Right forelimb (tissue), 1 donor: ENCODE results near the gene CPXM1.

Source experiments
- DNase-seq: peaks from one replicate; pipeline ENCODE4 v3.0.0-alpha.2; 2018

The CPXM1 gene

DNA sequence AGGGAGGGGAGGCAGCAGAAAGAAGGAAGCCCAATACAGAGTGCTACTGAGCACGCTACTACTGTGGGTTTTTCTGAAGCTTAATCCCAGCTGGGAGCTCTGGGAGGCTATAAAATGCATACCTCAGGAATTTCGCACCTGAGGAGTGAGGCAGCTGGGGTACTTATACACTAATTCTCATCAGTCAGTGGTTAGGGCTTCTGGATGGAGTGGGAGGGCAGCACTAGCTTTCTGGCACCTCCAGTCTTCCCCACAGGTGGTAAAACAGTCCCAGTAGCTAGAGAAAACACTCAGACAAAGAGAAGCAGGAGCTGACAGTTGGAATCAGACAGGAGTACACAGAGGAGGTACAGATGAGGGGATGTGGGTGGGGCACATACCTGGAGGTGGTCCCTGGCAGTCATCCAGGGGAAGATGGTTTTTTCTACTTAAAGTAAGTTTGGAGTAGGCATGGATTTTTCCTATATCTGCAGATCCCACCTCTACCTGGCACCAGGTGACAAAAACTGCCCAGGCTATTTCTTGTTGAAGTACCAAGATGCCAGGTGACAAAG, 37.8 kb downstream of the CPXM1 start:
- DNase-seq = no peak

DNA sequence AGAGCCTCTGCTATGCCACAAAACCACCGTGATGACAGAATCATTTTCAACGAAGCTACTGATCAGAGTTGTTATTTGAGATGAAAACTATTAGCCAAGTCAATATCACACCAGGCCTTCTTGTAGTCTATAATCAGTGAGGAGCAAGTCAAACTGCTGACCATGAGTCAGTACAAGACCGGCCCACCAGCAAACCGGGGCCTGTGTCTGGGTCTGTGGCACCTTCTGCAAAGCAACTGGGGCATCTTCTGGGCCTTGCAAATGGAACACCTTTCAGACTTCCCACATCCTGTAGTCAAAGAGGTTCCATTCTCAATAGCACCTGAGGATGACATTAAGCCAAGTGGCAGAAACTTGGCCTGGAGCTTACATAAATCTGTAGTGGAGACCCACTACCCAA, 38.5 kb downstream of the CPXM1 start:
- no peak for DNase-seq

DNA sequence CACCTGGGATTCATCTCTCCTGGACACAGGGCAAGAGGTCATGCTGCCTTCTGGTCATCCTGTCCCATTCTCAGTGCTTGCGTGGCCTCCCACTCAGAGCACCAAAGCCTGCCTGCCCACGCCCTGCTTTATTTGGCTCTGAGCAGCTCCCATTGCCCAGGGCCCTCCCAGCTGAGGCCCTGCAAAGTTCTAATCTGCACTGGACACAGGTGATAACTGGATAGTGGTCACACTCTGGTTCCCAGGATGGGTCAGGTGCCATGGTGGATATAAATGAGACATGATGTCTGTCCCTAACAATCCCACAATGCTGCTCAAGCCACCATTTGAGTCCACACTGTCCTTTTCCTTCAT, 39.5 kb downstream of the CPXM1 start:
- no peak for DNase-seq

DNA sequence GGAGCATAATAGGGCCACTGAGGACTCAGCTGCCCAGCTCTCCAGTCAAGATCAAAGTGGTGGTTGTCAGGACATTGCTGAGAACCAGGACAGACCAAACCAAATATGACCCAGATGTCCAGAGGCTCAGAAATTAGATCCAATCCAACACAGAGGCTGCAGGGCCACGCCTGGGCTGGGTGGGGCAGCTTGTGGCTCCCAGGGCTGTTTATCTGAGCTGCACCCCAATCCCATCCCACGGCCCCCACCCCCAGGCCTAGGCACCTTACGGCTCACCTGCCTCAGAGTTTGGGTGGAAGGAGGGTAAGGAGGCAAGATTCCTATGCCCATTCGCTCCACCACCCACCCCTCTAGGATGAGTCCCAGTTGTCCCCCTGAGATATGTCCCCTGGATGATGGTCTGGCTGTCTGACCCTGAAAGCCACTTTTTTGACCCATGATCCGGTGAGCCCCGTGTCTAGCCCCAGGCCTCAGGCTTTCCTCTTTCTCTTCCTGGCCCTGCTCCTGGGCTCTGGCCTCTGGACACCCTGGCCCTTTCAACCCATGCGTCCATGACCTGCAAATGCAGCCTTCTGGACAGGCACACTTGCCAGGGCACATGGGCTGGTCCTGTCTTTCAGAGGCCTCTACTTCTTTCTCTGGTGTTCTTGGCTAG, 40.0 kb downstream of the CPXM1 start:
- no peak for DNase-seq

DNA sequence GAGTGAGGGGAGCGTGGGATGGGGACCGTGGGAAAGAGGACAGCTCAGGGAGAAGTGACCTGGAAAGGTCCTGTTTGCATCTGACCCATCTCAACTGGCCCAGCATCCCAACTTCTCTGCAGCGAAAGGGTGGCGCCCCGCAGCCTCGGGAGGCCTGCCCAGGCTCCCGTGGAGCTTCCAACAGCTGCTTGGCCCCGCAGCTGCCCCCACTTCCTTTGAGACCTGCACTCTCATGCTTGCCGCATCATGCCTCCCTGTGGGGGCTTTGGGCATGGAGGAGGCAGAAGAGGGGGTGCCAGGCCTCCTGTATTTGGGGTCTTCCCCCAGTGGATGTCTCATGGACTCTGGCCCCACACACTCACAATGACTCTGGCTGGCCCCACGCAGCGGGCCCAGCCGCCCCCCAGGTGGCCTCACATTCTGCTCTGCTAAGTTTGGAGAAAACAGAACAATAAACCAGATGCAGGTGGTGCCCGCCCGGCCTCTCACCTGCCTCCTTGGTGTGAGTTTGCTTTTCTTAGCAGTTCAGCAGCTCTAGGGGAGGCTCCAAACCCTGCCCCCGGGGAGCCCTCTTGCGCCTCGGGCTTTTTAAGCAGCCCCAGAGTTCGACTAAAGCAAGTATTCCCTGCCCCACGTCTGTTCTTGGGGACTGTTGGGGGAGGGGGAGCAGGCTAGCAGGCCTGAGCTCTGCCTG, 40.7 kb downstream of the CPXM1 start:
- no peak for DNase-seq

DNA sequence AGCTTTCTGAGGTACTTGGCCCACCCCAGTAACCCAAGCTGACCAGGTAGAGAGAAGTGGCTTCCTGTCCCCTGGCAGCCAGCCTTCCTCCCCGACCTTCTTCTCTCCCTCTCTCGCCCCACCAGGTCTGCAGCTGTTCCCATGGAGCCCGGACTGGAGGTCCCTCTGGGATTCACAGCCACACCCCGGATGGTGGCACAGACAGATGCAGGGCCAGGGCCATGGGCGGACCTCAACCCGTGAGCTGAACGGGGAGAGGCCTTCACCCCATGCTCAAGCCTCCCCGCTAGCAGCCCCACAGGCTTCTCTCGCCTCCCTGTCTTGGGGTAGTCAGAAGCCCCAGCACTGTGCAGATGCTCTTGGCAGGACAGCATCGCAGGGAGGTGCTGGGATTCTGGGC, 41.3 kb downstream of the CPXM1 start:
- no peak for DNase-seq

DNA sequence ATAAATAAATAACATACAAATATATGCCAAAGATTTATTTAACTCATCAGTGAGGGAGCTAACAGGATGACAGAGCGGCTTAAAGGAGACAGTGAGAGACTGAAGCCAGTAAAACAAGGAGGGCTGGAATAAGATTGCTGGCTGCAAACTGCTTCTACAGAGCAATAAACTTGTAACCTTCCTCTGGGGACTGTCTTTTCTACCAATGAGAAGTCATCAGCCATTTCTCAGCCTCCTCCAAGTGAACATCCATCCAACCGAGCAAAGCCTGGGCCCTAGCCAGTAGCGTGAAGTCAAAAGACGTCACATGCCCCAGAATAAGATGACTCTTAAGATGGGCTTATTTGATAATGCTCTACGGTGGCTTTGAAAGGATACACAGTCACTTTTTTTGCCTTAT, 42.5 kb downstream of the CPXM1 start:
- no peak for DNase-seq

DNA sequence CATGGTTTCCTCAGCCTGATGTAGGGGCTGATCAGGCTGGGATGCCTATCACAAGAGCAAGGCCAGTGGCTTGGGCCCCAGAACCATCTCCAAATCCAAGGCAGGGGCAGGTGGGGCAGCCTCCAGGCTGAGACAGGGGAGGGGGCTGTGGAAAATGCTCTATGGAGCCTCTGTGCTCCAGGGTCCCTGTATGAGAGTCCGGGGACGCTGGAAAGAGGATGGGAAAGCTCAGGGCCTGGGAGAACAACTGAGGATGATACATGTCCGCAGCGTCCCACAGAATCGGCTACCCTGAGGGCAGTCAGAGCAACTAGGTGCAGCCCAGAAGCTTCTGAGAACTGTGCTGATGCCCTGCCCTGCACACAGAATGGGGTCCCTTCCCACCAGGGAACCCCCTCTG, 43.4 kb downstream of the CPXM1 start:
- DNase-seq = no peak

DNA sequence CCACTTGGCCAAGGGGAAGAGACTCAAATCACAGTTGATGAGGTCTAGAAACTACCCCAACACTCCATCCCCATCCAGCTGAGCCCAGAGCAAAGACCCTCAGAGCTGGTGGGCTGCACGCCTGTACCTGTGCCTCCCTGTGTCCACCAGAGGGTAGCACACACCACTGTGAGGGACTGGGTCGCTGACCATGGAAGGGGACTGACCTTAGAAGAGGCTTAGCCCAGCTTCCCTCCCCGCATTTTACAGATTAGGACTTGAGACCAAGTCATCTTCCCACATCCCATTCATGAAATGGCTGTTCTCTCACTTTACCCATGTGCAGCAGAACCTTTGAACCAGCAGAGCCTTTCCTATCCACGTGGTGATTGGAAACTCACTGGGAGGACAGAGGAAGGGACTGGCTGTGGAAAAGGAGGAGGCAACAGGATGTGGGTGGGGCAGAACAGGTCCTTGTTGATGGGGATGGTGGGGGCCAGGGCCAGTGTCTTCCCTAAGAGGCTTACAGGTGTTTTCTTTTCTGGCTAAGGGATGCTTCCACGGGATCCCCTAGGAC, 44.3 kb downstream of the CPXM1 start:
- DNase-seq = peak; percentile 37

DNA sequence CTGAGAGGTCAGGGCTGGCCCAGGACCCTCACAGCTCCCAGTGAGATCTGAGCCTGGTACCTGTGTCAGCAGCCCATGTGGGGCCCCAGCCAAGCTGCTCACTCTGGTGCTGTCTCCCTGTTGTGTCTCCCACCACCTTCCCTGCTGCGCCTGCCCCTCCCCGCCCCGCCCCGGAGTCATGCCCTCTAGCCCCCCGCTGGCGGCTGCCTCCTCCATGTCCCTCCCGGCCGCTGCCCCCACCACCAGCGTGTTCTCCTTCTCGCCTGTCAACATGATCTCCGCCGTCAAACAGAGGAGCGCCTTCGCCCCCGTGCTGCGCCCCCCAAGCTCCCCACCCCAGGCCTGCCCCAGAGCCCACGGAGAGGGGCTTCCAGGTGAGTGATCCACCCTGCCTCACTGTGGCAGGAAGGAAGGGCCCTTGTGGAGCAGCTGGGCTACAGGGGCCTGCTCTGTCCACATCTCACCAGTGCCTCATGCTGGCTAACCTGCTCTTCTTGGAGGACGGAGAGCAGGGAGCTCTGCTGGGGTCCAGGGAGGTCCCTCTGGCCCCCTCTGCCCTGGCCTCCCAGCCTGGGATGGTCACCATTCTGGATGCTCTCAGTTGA, 44.9 kb downstream of the CPXM1 start:
- no peak for DNase-seq

DNA sequence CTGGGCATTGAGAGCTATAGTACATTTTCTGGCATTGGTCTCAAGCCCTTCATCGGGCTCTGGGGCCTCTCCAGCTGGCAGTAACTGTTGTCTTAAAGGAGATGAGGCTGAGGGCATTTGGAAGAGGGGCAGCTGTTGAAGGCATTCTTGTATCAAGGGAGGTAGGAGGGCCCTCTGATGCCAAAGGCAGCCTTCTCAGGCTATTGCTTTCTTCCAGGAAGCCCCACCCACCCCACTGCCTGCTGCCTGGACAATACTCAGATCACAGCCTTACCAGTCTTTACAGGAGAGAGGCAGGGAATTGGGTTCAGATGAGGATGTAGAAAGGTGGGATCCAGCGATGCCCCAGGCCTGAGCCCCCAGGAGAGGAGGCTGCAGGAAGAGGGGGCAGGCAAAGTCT, 46.0 kb downstream of the CPXM1 start:
- peak; percentile 29 for DNase-seq

DNA sequence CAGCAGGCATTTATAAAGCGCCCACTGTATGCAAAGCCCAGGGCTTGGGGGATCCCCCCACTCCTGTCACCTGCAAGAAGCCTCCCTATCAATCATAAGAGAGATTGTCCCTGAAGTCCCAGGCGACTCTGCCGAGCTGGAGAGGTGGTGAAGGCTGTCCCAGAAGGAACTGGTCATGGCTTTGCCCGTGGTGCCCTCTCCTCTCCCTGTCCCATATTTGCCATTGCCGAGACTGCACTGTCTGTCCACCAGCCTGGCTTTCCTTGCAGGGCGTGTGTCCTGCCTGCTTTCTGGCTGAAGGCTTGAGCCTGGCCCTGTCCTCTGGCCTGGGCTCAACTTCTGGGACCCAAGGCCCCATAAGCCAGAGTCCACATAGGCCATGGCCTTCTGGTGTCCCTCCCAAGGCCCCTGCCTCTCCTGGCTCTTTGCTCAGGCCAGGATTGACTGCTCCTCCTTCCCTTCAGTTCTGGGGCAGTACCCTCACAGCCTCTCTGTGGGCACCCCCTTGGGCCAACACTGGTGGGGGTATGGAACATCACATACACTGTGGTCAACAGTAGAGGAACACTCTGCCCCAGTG, 46.9 kb downstream of the CPXM1 start:
- peak; percentile 26 for DNase-seq

DNA sequence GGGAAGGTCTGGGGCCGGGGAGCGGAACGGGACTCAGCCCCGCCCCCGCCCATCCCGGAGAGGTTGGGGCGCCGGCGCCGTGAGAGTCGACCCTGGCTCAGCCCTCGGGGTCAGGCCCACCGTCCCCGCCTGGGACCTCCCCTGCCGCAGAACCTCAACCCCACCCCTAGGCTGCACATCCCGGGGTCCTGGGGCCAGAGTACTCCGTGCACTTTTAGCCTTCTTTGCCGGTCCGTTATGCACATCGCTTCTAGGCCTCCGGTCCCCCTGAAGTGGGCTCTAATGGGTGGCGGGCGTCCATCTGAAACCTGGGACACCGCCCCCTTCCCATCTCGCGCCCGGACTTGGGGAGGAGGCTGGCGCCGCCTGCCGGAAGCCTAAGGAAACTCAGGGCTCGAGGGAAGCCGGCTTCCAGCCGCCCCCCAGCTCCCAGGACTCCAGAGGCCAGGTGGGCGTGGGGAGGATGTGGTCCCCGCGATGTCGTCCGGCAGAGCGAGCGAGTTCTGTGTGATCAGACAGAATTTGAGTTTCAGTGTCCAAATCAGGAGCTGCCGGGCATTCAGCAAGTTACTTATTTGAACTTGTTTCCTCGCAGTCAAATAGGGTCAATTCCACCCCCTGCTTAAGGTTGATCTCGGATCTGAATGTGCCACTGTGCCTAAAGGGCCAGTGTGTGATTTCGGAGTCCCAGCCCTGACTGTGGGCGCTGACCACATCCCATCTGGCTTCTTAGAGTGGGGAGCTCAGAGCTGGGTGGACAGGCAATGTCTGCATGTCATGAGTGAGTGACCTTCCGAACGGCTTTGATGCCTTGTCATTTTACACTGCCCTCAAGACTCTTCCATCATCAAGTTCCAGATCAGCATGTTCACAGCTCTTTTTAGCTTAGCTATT, 47.6 kb downstream of the CPXM1 start:
- DNase-seq = peak; percentile 63

DNA sequence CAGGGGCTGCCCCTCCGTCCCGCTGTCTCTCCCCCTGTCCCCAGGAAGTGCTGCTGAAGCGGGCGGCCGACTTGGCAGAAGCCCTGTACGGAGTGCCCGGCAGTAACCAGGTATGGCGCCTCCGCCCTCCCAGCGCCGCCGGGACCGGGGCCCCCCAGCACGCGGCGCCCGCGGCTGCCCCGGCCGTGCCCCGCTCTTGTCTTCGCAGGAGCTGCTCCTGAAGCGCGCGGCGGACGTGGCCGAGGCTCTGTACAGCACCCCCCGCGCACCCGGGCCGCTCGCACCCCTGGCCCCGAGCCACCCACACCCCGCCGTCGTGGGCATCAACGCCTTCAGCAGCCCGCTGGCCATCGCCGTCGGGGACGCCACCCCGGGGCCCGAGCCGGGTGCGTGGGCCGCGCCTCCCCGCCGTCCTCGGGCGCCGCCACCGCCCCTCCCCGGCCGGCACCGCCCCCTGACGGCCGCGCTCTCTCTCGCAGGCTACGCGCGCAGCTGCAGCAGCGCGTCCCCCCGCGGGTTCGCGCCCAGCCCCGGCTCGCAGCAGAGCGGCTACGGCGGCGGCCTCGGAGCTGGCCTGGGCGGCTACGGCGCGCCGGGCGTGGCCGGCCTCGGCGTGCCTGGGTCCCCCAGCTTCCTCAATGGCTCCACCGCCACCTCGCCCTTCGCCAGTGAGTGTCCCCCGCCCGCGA, 48.4 kb downstream of the CPXM1 start:
- DNase-seq = peak; percentile 46

DNA sequence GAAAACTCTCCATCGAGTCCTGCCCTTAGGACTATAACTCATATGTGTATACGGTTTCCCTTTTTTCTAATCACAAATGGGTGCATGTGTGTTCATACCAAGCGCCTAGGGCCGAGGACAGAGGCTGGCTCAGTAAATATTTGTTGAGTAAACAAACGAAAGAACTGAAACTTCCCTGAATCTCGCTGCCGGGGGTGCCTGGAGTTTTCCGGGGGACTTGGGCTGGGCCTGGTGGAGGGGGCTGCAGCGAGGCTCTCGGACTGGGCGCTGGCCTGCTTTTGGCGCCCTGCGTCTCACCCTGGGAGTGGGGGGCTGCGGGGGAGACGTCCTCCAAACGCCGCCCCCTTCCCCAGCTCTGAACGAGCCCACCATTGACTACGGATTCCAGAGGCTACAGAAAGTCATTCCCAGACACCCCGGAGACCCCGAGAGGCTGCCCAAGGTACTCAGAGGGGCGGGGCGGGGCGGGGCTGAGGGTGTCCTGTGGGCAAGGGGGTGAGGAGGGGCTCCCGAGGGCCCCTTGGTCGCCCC, 49.0 kb downstream of the CPXM1 start:
- DNase-seq = peak; percentile 29

DNA sequence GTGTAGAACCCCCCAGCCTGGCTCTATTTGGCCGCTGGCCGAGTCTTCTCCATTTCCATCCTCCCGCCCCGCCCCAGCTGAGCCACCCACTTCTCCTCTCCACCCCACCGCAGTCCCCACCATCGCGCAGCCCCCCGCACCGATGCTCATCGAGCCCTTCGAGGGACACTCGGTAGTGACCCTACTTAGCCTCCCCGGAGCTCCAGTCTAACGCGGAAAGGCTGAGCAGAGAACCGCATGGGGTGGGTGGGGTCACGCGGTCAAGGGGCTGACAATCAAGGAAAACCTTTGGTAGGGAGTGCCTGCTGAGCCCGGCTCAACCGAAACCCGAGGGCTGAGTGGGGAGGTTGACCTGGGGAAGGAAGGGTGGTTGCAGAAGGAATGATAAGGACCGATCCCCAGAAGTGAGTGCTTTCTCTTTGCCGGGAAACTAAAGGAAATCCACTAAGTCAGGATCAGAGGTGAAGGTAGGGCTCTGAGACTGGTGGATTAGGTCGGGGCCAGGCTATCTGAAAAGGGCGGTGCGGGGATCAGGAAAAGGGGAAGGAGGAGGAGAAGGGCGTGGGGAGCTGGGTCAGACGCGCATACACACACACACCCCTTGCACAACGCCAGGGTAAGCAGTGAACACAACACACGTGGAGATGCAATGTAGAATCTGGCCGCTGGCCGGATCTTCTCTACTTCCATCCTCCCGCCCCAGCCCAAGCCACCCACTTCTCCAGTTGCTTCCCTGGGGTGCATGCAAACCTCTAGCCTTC, 49.8 kb downstream of the CPXM1 start:
- peak; percentile 53 for DNase-seq

DNA sequence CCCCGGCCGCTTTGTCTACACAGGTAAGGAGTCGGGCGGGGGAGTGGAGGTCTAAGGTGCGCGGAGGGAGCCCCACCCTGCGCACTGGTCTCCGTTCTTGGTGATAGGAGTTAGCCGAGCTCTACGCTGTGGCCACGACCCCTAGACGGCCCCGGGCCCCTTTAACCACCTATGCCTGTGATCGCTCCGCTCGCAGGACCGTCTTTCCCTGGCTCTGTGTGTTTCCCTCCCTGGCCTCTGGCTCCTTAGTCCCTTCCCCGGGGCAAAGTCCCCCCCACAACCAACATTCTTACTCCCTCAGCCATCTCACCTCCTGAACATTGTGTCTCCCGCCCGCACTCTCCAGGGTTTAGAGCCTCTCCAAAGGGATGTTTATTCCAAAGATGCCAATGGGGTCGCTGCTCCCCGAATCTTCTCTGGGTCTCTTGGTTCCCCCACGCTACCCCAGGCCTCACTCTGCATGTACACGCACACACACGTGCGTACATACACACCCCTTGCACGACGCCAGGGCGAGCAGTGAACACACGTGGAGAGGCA, 50.4 kb downstream of the CPXM1 start:
- DNase-seq = peak; percentile 43

DNA sequence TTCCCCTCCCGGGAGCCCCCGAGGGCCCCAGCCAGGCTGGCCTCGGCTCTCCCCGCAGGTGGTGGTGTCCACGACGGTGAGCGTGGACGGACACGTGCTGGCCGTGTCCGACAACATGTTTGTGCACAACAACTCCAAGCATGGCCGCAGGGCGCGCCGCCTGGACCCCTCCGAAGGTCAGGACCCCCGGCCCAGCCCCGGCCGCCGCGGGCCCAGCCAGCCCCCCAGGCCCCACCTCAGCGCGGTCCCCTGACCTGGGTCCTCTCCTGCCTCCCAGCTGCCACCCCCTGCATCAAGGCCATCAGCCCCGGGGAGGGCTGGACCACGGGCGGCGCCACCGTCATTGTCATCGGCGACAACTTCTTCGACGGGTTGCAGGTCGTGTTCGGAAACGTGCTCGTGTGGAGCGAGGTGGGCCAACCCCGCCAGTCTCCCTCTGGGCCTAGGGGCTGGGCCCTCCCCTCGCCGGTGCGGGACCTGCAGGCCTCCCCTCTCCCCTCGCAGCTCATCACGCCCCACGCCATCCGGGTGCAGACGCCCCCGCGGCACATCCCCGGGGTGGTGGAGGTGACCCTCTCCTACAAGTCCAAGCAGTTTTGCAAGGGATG, 51.0 kb downstream of the CPXM1 start:
- DNase-seq = peak; percentile 37

DNA sequence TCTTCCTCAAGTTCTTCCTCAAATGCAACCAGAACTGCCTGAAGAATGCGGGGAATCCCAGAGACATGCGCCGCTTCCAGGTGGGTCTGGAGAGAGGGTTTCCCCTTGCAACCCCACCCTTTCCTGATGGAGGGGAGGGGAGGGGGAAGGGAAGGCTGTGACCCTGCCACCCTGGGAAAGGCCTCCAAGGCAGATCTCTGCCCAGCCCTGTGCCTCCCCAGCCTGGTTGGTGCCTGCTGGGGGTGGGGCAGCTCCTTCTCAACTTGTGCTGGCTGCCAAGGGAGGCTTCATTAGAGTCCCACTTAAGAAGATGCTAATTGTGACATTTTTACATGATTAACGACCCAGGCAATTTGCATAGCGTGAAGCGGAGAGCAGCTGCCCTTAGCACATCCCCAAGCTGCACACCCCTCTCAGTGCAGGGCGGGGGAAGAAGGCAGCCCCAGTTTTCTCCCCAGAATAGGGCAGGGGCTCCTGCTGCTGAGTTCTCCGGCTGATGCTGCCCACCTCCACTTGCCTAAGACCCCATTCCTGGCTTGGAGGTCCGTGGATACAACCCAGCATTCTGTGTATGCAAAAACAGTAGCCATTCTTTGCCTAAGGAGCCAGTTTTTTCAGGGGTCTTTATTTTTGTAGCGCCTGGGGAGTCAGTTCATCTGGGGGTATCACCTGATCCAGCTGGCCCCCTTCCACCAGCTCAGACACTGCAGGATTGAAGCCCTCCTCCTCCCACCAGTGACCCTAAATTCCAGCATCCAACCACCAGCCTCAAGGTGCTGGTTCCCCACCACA, 51.7 kb downstream of the CPXM1 start:
- peak; percentile 32 for DNase-seq
